GM23338 (cell line): Measurements from ENCODE around the gene ZC3H14. TPM values are rescaled to one million over a fixed set of nuclear protein-coding genes. Genes with fewer than 3 reads are reported as not detected.

Experiments
- ATAC-seq: fragments of 200-7000 bp; cut with Tn5 transposase; 3 replicates; pipeline ENCODE4 v1.9.1; 2020
- DNase-seq: peaks from one replicate; pipeline ENCODE4 v3.0.0-alpha.2; 2015; ENCODE audit warnings: low spot score
- H2AFZ ChIP-seq: fragments of 200-600 bp; sonication (generic); 2 replicates; pipeline ENCODE4 v1.8.0; 2016; ENCODE audit warnings: antibody characterized with exemption, mild to moderate bottlenecking, moderate library complexity
- H3F3A ChIP-seq: fragments of 200-600 bp; sonication (generic); replicated peaks from 2 replicates; pipeline ENCODE4 v1.8.0; 2017; ENCODE audit warnings: antibody characterized with exemption, mixed run types, low read depth
- H3K27ac ChIP-seq: fragments of 200-600 bp; sonication (generic); 2 replicates; pipeline ENCODE4 v1.6.1; 2016; ENCODE audit warnings: low read depth
- H3K27me3 ChIP-seq: fragments of 200-600 bp; sonication (generic); 2 replicates; pipeline ENCODE4 v1.8.0; 2016; ENCODE audit warnings: mild to moderate bottlenecking, mixed run types, moderate library complexity; ENCODE audit not compliant: insufficient read depth
- H3K36me3 ChIP-seq: fragments of 200-600 bp; sonication (generic); 2 replicates; pipeline ENCODE4 v1.8.0; 2016; ENCODE audit warnings: mild to moderate bottlenecking; ENCODE audit not compliant: insufficient read depth
- H3K4me1 ChIP-seq: fragments of 200-600 bp; sonication (generic); 2 replicates; pipeline ENCODE4 v1.8.0; 2016; ENCODE audit warnings: mild to moderate bottlenecking, moderate library complexity; ENCODE audit not compliant: insufficient read depth
- H3K4me2 ChIP-seq: fragments of 200-600 bp; sonication (generic); 2 replicates; pipeline ENCODE4 v1.7.1; 2017; ENCODE audit warnings: mixed run types
- H3K4me3 ChIP-seq: fragments of 200-600 bp; sonication (generic); 2 replicates; pipeline ENCODE4 v1.6.1; 2016; ENCODE audit warnings: mixed run types
- H3K79me2 ChIP-seq: fragments of 200-600 bp; sonication (generic); replicated peaks from 2 replicates; pipeline ENCODE4 v1.8.0; 2017; ENCODE audit warnings: mild to moderate bottlenecking; ENCODE audit not compliant: insufficient read depth
- H3K9me2 ChIP-seq: fragments of 200-600 bp; sonication (generic); 2 replicates; pipeline ENCODE4 v1.8.0; 2017; ENCODE audit not compliant: insufficient read depth
- H4K20me1 ChIP-seq: fragments of 200-600 bp; sonication (generic); replicated peaks from 2 replicates; pipeline ENCODE4 v1.8.0; 2017; ENCODE audit warnings: mild to moderate bottlenecking; ENCODE audit not compliant: insufficient read depth
- H3K27ac Mint-ChIP-seq: 2 replicates; pipeline ENCODE4 v1.8.0; 2020; ENCODE audit warnings: inconsistent platforms, mild to moderate bottlenecking, moderate library complexity, mixed read lengths
- H3K27me3 Mint-ChIP-seq: 3 replicates; pipeline ENCODE4 v1.8.0; 2022; ENCODE audit warnings: low read depth, mild to moderate bottlenecking, moderate library complexity, mixed read lengths, inconsistent platforms; ENCODE audit not compliant: insufficient read depth, poor library complexity
- H3K36me3 Mint-ChIP-seq: 3 replicates; pipeline ENCODE4 v1.8.0; 2021; ENCODE audit warnings: low read depth, mild to moderate bottlenecking, inconsistent platforms, moderate library complexity, mixed read lengths
- H3K4me1 Mint-ChIP-seq: 3 replicates; pipeline ENCODE4 v1.8.0; 2020; ENCODE audit warnings: mild to moderate bottlenecking, inconsistent platforms, mixed read lengths
- H3K4me3 Mint-ChIP-seq: 3 replicates; pipeline ENCODE4 v1.8.0; 2021; ENCODE audit warnings: moderate library complexity, mild to moderate bottlenecking, inconsistent platforms, mixed read lengths
- H3K9me3 Mint-ChIP-seq: 3 replicates; pipeline ENCODE4 v1.8.0; 2020; ENCODE audit warnings: moderate library complexity, mild to moderate bottlenecking, inconsistent platforms, mixed read lengths
- CREB1 ChIP-seq: fragments of 250-450 bp; sonication (Bioruptor Pico); IDR thresholded peaks from 2 replicates; pipeline ENCODE4 v1.5.0; 2020; ENCODE audit warnings: low read depth, mild to moderate bottlenecking, moderate library complexity
- EZH2 ChIP-seq: fragments of 200-600 bp; sonication (generic); IDR thresholded peaks from one replicate; pipeline ENCODE4 v1.8.0; 2017; ENCODE audit warnings: antibody characterized with exemption, mild to moderate bottlenecking, low read depth; ENCODE audit not compliant: unreplicated experiment
- EZH2phosphoT487 ChIP-seq: fragments of 200-600 bp; sonication (generic); IDR thresholded peaks from one replicate; pipeline ENCODE4 v1.8.1; 2018; ENCODE audit warnings: antibody characterized with exemption; ENCODE audit not compliant: unreplicated experiment
- JUNB ChIP-seq: IDR thresholded peaks from one replicate; pipeline ENCODE4 v1.6.1; 2016; ENCODE audit warnings: antibody characterized with exemption; ENCODE audit not compliant: unreplicated experiment
- POLR2AphosphoS5 ChIP-seq: IDR thresholded peaks from 2 replicates; pipeline ENCODE4 v1.6.1; 2016; ENCODE audit warnings: antibody characterized with exemption, low read depth
- STAT1 ChIP-seq: IDR thresholded peaks from one replicate; pipeline ENCODE4 v1.6.1; 2016; ENCODE audit warnings: antibody characterized with exemption; ENCODE audit not compliant: unreplicated experiment
- ZNF114 ChIP-seq: fragments of 250-450 bp; sonication (Bioruptor Pico); IDR thresholded peaks from 2 replicates; pipeline ENCODE4 v1.5.0; 2020; ENCODE audit warnings: mild to moderate bottlenecking, moderate library complexity
- ZNF331 ChIP-seq: fragments of 250-450 bp; sonication (Bioruptor Pico); IDR thresholded peaks from 2 replicates; pipeline ENCODE4 v1.5.0; 2020; ENCODE audit warnings: low read depth, mild to moderate bottlenecking, moderate library complexity
- polyA plus RNA-seq: library from polyadenylated mRNA; unstranded; fragments of >200 nt; fragmentation: Nextera tagmentation; extraction: Ambion mirVana; gene quantifications from 2 replicates; pipeline ENCODE4 v1.2.1, GENCODE V29; 2016
- total RNA-seq: library from RNA; depleted of rRNA; stranded (reverse); fragments of >200 nt; shearing (Covaris generic); gene quantifications from 2 replicates; pipeline ENCODE4 v1.2.3, GENCODE V29; 2014
- TF ChIP-seq, protein P1 (sequence below): IDR thresholded peaks from 2 replicates; pipeline ENCODE4 v1.6.1; 2016; ENCODE audit warnings: antibody characterized with exemption
- TF ChIP-seq, protein P2 (sequence below): IDR thresholded peaks from one replicate; pipeline ENCODE4 v1.6.1; 2018; ENCODE audit warnings: antibody characterized with exemption; ENCODE audit not compliant: unreplicated experiment
- TF ChIP-seq, protein P3 (sequence below): fragments of 250-450 bp; sonication (Bioruptor Pico); IDR thresholded peaks from 2 replicates; pipeline ENCODE4 v1.5.0; 2020; ENCODE audit warnings: mild to moderate bottlenecking, moderate library complexity

The ZC3H14 gene
- total and polyA plus RNA-seq, 2 experiments from 2014 or later = 63.2 to 87.9 TPM

DNA sequence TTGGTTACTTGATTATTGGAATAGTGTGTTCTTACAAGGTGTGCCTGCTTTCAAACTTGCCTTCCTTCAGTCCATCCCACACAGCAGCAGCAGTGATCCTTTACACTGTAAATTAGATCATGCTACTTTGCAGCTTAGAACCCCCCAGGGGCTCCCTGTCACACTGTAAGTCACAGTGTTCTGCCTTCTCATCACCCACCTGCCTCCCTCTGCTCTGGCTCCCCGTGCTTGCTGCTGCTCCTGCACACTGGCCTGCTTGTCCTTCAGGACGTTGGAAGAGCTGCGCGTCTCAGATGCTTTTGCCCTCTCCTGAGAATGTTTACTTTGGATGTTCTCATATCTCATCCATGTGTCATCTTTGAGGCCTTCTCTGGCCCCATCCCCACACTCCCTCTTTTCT, 27.3 kb downstream of the ZC3H14 start (continued):
- TF ChIP-seq, protein P1, sequence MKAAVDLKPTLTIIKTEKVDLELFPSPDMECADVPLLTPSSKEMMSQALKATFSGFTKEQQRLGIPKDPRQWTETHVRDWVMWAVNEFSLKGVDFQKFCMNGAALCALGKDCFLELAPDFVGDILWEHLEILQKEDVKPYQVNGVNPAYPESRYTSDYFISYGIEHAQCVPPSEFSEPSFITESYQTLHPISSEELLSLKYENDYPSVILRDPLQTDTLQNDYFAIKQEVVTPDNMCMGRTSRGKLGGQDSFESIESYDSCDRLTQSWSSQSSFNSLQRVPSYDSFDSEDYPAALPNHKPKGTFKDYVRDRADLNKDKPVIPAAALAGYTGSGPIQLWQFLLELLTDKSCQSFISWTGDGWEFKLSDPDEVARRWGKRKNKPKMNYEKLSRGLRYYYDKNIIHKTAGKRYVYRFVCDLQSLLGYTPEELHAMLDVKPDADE = no peak

DNA sequence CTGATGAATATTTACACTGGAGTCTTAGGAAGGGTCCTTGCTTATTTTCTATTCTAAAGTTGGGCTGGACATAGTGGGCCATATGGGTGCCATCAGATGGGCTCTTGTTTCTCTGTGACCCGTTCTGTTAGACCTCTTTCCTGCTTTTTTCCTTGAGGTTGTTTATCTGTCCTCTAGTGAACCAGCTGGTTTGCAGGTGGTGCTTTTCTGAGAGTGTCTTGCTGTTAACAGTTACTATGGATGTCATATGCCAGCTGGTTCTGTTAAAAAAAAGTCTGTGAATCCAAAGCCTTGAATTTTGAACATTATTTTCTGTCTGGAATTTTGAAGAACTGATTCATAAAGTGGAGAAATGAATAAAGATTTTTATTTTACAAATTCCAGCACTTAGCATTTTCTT, 29.2 kb downstream of the ZC3H14 start:
- H3K4me3 ChIP-seq = no peak overlapping the region
- Mint-ChIP-seq H3K27me3 (no peaks in the 10 kb centered on the region), H3K36me3 (peaks cover 45% of the 10 kb centered on the region), H3K4me3 (no peak overlapping the region), H3K4me1 (no peaks in the 10 kb centered on the region), H3K27ac (no peak overlapping the region), H3K9me3 (no peaks in the 10 kb centered on the region)
- H3K4me1 ChIP-seq = no peaks in the 10 kb centered on the region
- no peak overlapping the region for H3K4me2 ChIP-seq
- H3K79me2 ChIP-seq = no peaks in the 10 kb centered on the region
- no peaks in the 10 kb centered on the region for H3K9me2 ChIP-seq
- H3K27ac ChIP-seq = no peak overlapping the region
- no peaks in the 10 kb centered on the region for H3F3A ChIP-seq
- H4K20me1 ChIP-seq = no peaks in the 10 kb centered on the region; the same call in 1 of the 2 replicates
- no peak overlapping the region for H2AFZ ChIP-seq
- TF ChIP-seq ZNF114 (CRISPR knock-in tag) (no peak), CREB1 (CRISPR knock-in tag) (no peak), JUNB (no peak), STAT1 (no peak), ZNF331 (CRISPR knock-in tag) (no peak), EZH2phosphoT487 (no peak), EZH2 (no peak), POLR2AphosphoS5 (no peak)
- TF ChIP-seq, protein P2, sequence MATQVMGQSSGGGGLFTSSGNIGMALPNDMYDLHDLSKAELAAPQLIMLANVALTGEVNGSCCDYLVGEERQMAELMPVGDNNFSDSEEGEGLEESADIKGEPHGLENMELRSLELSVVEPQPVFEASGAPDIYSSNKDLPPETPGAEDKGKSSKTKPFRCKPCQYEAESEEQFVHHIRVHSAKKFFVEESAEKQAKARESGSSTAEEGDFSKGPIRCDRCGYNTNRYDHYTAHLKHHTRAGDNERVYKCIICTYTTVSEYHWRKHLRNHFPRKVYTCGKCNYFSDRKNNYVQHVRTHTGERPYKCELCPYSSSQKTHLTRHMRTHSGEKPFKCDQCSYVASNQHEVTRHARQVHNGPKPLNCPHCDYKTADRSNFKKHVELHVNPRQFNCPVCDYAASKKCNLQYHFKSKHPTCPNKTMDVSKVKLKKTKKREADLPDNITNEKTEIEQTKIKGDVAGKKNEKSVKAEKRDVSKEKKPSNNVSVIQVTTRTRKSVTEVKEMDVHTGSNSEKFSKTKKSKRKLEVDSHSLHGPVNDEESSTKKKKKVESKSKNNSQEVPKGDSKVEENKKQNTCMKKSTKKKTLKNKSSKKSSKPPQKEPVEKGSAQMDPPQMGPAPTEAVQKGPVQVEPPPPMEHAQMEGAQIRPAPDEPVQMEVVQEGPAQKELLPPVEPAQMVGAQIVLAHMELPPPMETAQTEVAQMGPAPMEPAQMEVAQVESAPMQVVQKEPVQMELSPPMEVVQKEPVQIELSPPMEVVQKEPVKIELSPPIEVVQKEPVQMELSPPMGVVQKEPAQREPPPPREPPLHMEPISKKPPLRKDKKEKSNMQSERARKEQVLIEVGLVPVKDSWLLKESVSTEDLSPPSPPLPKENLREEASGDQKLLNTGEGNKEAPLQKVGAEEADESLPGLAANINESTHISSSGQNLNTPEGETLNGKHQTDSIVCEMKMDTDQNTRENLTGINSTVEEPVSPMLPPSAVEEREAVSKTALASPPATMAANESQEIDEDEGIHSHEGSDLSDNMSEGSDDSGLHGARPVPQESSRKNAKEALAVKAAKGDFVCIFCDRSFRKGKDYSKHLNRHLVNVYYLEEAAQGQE = no peak
- TF ChIP-seq, protein P3, sequence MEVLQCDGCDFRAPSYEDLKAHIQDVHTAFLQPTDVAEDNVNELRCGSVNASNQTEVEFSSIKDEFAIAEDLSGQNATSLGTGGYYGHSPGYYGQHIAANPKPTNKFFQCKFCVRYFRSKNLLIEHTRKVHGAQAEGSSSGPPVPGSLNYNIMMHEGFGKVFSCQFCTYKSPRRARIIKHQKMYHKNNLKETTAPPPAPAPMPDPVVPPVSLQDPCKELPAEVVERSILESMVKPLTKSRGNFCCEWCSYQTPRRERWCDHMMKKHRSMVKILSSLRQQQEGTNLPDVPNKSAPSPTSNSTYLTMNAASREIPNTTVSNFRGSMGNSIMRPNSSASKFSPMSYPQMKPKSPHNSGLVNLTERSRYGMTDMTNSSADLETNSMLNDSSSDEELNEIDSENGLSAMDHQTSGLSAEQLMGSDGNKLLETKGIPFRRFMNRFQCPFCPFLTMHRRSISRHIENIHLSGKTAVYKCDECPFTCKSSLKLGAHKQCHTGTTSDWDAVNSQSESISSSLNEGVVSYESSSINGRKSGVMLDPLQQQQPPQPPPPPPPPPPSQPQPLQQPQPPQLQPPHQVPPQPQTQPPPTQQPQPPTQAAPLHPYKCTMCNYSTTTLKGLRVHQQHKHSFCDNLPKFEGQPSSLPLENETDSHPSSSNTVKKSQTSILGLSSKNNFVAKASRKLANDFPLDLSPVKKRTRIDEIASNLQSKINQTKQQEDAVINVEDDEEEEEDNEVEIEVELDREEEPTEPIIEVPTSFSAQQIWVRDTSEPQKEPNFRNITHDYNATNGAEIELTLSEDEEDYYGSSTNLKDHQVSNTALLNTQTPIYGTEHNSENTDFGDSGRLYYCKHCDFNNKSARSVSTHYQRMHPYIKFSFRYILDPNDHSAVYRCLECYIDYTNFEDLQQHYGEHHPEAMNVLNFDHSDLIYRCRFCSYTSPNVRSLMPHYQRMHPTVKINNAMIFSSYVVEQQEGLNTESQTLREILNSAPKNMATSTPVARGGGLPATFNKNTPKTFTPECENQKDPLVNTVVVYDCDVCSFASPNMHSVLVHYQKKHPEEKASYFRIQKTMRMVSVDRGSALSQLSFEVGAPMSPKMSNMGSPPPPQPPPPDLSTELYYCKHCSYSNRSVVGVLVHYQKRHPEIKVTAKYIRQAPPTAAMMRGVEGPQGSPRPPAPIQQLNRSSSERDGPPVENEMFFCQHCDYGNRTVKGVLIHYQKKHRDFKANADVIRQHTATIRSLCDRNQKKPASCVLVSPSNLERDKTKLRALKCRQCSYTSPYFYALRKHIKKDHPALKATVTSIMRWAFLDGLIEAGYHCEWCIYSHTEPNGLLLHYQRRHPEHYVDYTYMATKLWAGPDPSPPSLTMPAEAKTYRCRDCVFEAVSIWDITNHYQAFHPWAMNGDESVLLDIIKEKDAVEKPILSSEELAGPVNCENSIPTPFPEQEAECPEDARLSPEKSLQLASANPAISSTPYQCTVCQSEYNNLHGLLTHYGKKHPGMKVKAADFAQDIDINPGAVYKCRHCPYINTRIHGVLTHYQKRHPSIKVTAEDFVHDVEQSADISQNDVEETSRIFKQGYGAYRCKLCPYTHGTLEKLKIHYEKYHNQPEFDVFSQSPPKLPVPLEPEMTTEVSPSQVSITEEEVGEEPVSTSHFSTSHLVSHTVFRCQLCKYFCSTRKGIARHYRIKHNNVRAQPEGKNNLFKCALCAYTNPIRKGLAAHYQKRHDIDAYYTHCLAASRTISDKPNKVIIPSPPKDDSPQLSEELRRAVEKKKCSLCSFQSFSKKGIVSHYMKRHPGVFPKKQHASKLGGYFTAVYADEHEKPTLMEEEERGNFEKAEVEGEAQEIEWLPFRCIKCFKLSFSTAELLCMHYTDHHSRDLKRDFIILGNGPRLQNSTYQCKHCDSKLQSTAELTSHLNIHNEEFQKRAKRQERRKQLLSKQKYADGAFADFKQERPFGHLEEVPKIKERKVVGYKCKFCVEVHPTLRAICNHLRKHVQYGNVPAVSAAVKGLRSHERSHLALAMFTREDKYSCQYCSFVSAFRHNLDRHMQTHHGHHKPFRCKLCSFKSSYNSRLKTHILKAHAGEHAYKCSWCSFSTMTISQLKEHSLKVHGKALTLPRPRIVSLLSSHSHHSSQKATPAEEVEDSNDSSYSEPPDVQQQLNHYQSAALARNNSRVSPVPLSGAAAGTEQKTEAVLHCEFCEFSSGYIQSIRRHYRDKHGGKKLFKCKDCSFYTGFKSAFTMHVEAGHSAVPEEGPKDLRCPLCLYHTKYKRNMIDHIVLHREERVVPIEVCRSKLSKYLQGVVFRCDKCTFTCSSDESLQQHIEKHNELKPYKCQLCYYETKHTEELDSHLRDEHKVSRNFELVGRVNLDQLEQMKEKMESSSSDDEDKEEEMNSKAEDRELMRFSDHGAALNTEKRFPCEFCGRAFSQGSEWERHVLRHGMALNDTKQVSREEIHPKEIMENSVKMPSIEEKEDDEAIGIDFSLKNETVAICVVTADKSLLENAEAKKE (CRISPR knock-in tag) = no peak
- H3K27me3 ChIP-seq = no peaks in the 10 kb centered on the region
- DNase-seq (no peak), ATAC-seq (no peak)
- H3K36me3 ChIP-seq = peaks cover 23% of the 10 kb centered on the region
